GM19193 (cell line): ENCODE measurements around the gene ADAMTS6.

Experiments
- POLR2A ChIP-seq: IDR thresholded peaks from 4 replicates; pipeline ENCODE4 v1.6.1; 2011; ENCODE audit not compliant: insufficient read depth, insufficient read length; ENCODE audit errors: extremely low read depth

The ADAMTS6 gene

DNA sequence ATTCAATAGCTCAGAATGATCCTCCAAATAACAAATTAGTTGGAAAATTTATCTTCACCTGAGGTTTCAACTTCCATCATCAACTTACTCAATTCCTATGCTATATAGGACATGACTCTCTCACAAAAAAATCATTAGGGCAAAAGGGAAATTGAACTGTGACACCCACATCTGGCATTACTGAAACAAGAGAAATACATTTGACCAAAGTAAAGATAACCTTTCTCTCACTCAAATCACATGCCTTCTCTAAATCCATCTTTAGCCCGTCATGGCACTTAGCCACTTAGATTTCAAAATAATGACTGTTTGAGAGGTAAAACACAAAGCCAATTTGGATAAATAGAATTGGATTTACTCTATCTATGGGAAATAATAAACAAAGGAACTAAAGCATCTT lies 126.4 kb downstream of the ADAMTS6 start:
- TF ChIP-seq POLR2A: no peak

DNA sequence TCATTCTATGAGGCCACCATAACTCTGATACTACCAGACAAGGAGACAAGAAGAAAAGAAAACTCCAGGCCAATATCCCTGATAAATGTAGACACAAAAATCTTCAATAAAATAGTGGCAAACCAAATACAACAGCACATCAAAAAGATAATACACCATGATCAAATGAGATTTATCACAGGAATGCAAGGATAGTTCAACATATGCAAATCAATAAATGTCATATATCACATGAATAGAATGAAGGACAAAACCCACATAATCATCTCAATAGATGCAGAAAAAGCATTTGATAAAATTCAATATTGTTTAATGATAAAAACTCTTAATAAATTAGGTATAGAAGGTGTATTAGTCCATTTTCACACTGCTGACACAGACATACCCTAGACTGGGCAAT lies 139.9 kb downstream of the ADAMTS6 start:
- TF ChIP-seq POLR2A: no peak

DNA sequence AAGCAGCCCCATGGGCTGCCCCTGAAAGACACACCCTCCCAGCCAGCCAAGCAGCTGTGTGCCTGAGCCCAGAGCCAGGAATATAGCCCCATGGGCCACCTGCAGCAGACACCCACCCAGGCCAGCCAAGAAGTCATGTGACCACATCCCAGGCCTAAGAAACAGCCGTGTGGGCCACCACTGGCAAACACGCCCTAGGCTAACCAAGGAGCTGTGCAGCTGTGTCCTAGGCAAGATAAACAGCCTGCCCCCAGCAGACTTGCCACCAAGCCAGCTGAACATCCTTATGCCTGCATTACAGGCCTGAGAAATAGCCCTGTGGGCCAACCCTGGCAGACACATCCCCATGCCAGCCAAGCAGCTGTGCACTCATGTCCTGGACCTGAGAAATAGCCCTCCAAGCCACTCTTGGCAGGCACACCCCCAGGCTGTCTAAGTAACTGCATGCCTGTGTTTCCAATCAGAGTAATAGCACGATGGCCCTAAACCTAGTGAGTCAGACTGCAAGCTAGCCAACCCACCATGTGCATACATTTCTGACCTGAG lies 143.0 kb downstream of the ADAMTS6 start:
- TF ChIP-seq POLR2A: no peak

DNA sequence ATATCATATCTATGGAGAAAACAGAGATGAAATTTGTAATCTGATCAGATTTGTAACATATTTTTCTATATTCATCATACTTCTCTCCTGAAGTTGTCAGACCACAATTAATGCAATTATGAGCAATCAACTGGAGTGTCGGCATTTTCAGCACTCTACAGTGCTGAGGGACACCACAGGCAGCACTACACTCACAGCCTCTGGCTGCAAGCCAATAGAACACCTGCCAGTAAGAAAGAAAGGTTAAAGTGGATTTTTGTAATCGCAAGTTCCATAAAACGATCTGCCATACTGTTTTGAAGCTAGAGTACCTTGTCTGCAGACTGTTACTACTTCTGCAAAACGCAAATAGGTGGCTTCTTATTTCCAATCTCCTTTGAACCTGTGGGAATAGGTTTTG lies 147.6 kb downstream of the ADAMTS6 start:
- no peak for TF ChIP-seq POLR2A

DNA sequence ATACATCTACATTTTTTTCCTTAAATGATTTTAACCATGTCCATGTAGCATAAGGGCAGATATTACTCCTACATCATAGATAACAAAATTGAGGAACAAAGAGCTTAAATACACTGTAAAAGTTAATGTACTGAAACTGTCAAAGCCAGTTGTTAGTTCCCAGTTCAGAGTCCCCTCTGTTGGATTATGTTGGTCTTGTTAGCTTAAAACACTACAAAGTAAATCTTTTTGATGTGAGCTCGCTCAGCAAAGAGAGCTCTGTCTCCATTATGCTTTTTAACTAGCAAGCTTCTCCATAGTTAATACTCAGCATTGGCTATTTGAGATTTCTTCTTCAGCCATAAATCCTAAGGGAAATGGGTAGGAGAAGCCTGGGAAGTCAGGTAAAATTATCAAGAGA lies 149.1 kb downstream of the ADAMTS6 start:
- TF ChIP-seq POLR2A: no peak

DNA sequence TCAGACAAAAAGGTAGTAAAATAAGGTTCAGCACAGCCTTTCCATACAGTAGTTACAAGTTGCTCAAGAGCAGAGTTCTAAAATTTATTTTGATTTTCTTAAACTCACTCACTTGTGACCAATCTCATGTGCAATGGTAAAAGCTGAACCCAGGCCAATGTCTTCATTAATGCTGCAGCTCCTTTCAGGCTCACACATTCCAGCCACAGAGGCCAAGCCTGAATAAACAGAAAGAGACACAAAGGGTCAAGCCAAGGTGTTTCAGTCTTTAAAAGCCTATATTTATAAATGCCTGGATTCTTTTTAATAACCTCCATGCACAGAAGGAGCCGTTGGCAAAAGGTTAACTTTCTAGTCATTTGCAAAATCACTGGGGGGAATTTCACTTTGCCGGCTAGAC lies 152.5 kb downstream of the ADAMTS6 start:
- no peak for TF ChIP-seq POLR2A

DNA sequence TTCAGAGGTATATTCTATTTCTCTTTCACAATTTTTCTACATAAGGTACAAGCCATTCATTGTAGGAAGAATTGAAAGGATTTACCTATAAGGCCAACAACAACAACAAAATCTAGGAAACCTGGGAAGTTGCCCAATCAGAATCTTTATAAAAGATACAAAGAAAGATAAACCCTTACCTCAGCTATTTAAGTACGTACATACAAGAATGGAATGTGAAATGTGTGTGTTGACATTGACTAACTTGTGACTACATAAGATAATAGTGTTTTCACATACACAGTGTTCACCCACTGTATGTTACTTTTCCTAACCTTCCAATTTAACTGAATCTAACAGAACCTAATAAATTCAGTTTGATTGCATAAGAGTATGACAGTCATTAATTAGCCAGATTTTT lies 154.1 kb downstream of the ADAMTS6 start:
- no peak for TF ChIP-seq POLR2A

DNA sequence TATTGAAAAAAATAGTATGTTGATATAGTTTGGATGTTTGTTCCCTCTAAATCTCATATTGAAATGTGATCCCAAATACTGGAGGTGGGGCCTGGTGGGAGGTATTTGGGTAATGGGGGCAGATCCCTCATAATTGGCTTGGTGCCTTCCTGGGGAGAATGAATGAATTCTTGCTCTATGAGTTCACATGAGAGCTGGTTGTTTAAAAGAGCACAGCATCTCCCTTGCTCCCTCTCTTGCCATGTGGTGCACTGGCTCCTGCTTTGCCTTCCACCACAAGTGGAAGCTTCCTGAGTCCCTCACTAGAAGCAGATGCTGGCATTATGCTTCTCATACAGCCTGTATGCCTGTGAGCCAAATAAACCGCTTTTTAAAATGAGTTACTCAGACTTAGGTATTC lies 154.8 kb downstream of the ADAMTS6 start:
- no peak for TF ChIP-seq POLR2A

DNA sequence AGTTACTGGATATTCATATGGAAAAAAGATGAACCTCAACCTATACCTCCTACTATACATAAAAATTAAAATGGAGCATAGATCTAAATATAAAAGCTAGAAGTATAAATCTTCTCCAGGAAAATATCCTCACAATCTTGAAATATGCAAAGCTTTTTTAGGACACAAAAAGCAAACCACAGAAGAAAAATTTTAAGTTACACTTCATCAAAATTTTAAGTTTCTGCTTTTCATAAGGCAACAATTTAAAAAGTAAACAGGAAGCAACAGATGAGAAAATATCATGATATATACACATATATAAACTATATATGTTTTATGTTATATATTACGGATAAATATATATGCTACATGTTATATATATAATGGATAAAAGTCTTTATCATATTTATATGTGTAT lies 157.5 kb downstream of the ADAMTS6 start:
- TF ChIP-seq POLR2A: no peak

DNA sequence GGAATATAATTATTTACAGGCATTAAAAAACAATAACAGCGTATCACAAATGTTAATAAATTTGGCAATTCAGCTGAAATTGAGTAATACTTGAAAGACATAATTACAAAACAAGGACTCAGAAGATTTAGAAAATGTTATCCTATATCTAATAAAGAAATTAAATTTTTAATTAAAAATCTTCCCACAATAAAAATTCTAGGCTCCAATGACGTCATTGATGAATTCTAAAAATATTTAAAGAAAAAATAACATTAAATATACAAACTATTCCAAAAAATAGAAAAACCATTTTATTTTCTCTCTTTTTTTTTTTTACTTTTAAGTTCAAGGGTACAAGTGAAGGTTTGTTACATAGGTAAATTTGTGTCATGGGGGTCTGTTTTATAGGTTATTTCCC lies 161.5 kb downstream of the ADAMTS6 start:
- TF ChIP-seq POLR2A: no peak

DNA sequence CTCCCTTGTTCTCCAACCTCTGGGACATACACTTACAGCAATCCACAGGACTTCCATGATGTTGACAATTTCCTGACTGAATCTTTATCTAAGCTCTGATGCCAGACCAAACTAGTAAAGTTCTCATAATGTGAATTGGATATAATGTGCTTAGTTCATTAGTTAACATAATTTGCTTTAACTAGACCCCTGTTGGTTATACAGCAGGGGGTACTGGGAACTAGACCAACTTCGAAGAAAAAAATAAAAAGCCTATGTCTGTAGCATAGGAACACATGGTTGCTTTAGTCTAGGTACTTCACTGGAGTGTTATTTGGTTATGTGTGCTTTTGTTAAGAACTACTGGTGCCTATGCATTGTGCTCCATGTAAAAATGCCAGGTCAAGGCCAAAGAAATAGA lies 173.8 kb downstream of the ADAMTS6 start:
- no peak for TF ChIP-seq POLR2A

DNA sequence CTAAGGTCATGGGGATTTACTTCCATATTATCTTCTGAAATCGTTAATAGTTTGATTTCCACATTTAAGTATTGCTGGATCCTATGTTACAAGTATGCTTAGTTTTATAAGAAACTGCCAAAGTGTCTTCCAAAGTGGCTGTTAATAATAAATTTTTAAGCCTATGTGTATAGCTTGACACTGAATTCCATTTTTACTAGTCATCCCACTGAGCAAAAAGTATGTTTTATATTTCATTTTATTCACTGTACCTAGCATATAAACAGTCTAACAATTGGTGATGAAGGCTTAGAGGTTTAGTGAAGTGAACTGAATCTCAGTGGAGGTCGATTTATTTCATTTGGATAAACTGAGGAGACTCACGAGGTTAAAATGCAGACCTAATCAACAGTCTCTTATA lies 174.6 kb downstream of the ADAMTS6 start:
- TF ChIP-seq POLR2A: no peak

DNA sequence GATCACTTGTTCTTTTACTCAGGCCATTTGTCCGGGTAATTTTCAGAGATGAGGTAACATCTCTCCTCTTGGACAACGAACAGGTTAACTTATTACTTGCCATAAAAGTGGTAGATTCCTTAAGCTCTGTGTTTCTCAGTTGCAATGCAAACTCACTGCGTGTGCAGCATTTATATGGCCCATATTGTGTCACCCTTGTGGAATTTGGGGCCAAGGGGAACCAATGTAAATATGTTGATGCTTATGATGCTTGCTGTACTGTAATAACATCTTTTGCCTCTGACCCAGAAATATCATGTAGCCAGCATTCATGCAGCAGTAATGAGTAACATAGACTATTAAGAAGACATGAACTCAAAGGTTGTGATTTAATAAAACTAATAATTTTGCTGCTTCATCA lies 175.8 kb downstream of the ADAMTS6 start:
- TF ChIP-seq POLR2A: no peak

DNA sequence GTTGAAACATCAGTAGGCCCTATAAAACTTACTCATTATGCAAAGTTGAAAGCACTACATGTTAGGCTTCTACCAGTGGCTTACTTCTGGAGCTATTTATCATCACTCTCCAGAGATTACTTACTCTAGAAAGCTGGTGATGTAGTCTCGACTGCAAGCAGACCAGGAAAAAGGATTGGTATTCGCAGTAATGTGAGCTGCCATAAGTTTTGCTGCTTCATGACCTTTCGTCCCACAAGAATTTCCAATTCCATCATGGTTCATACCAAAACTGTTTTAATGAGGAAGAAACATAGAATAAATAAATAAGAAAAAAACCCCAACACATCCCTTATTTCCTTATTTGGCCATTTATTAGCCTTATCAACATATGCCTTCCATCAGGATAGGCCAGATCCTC lies 181.9 kb downstream of the ADAMTS6 start:
- no peak for TF ChIP-seq POLR2A

DNA sequence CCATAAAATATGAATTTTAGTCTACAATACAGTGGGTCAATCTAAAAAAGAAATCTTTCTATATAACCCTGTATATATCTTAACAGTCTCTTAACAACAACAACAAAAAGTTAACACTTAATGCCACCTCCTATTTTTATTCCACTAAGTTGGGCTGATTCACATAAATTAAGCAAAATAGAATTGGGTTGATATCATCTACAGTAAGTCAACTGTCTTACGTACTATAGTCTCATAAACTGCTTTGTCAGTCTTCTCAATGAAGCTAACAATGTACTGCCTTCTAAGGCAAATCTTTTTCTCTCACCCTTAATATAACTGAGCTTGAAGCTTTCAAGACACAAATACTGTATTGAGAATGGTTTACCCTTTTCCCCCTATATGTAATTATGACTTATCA lies 185.7 kb downstream of the ADAMTS6 start:
- TF ChIP-seq POLR2A: no peak

DNA sequence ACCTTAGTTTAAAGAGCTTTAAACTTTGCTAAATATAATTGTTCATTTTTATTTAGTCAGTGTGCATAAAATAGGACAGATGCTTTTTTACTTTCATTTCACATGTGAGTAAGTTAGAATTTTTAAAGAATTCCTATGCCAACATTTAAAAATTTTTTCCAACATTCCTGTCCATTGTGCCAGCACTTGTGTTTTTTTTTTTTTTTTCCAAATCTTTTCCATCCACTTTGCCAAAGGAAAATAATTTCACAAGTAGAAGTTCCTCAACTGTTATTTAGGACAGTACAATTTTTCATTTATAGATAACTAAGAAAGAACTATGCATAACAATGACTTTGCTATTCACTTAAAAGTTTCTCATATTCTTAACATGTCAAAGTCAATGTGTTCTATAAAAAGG lies 189.5 kb downstream of the ADAMTS6 start:
- no peak for TF ChIP-seq POLR2A

DNA sequence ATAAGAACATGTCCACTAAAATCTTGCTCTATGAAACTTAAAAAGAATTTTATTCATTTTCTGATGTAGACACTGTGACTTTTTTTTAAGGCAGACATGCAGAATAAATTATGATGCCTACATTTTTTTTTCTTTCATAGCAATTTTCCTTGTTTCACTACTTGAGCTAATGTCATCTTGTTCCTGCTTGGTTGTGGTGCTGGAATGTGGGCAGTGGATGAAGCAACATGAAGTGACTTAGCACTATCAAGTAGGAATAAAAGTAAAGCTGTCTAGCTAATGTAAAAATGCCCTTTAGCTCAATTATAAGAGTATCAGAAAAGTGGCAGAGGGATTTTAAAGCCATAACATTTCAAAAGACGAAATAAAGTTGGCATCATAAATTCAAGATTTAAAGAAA lies 191.0 kb downstream of the ADAMTS6 start:
- no peak for TF ChIP-seq POLR2A

DNA sequence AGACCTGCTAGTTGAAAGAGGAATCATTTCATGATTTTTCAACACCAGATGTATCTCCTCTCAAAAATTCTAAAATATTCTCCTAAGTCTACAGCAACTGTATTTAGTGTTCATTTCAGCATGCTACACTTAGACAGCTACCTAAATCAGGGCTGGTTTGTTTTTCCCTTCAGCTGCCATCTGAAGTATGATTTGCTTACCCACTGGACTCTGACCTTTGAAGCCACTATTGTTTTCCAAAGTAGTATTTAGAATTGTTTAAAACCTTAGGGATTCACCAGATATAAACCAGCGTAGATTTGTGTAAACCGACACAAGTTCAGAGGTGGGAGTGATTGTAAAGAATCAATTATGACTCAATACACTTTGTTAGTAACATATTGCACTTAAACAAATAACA lies 193.1 kb downstream of the ADAMTS6 start:
- TF ChIP-seq POLR2A: no peak

DNA sequence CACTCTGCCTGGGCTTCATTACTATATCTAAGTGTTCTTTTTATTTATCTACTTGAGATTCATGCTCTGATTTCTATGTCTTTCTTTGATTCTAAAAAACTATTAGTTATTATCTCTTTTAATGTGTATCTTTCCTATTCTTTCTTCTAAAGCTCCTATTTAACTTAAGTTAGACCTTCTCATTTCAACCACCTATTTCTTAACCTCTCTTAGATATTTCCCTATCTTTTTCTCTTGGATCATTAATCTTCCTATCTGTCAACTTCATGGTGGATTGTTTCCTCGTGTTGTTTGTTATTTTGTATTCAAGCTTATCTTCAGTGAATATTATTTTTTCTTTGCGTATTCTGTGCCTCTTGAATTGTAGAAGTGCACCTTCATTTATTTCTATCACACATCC lies 202.1 kb downstream of the ADAMTS6 start:
- TF ChIP-seq POLR2A: no peak
